ENCODE data around the gene PRTFDC1.
"Not testable (repeated sequence)": the region's sequence is repeated elsewhere in the genome, so short reads cannot be mapped to it uniquely, and the experiment has no call there.

Gene PRTFDC1

GRCh38 chr10:24869354-24870015, 82.9 kb downstream of the PRTFDC1 start:
- DNase-seq = no peak

DNA sequence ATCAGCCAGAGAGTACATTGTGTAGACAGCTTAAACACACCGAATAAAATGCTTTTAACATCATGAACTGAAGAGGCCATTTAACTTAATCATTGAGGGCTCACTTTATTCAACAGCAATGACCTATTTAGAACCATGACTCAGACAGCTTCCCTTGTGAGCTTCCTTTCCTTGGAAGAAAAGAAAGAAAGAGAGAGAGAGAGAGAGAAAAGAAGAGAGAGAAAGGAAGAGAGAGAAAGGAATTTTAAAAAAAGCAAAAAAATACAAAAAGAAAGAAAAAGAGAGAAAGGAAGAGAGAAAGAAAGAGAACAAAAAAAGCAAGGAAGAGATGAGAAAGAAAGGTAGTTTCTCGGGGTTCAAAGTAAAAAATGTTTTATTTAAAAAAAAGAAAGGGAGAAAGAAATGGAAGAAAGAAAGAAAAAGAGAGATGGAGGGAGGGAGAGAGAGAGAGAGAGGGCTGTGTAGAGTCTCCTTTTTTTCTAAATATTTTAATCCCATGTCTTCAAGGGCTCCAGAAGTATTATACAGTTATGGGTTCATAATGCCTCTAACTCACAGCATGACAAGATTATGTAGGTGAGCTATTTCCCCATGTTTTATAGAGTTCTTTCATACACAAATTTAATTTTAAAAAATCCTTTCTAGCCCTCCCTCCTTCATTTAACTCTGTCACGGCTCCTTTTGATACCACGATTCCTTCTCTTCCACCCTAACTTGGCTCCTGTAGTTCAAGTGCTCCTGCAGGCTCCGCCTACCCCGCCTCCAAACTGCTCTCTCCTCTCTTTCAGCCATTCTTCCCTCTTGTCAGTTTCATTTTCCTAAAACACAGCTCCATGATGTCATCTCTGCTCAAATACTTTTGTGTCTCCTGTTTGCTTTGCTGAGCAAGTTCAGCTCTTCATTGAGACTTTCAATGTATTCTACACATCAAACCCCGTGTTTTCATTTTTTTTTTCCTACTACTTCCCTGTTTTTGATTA, 85.5 kb downstream of the PRTFDC1 start:
- DNase-seq = no peak

DNA sequence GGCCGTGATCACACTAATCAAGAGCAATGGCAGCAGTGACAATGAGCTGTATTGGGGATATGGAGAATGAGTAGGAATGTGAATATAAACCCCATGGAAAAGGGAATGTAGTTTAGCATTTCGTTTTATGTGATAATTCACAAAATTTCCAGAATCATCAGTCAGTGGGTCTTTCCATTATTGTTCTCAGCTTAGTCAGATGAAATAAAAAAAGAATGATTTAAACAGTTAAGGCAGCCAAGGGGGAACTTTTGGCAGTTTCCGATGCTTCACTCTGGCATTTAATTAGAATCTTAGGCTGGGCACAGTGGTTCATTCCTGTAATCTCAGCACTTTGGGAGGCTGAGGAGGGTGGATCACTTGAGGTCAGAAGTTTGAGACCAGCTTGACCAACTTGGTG, 86.6 kb downstream of the PRTFDC1 start:
- no peak for DNase-seq

DNA sequence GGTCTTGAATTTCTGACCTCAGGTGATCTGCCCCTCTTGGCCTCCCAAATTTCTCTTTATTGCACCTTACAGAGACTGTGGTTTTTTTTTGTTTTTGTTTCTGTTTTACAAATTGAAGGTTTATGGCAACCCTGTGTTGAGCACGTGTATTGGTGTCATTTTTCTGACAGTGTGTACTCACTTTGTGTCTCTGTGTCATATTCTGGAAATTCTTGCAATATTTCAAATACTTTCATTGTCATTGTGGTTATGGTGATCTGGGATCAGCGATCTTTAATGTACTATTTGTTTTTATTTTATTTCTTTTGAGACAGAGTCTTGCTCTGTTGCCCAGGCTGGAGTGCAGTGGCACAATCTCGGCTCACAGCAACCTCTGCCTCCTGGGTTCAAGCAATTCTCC, 89.8 kb downstream of the PRTFDC1 start:
- DNase-seq = no peak

GRCh38 chr10:24858288-24859270, 93.8 kb downstream of the PRTFDC1 start:
- no peak for DNase-seq

DNA sequence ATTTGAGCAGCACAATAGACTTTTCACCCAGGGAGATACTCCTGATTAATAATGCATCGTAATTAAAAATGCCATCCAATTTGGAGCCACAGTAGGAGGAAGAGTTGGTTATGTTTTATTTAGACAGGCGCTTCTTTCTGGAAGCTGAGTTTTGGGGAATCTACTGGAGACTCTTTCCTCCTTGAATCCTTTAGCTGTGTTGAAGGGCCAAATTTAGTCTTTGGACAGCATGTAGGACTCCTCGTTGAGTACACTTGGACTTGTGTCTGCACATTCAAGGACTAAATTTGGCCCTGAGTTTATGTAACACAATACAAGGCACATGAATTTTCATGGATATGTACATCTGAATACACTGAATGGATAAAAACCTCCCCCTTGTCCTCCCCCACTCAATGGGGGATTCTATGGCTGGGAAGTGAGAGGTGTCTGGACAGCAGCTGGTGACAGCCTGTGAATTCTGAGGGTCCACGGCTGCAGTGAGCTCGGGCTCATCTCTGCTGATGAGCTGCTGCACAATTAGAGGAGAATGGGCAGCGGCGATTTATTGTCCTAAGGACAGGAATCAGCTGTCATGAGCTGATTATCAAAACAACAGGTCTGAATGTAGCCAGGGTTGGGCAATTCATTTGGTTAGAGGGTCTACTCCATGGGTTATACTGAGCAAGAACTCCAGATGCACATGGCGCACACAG, 95.2 kb downstream of the PRTFDC1 start:
- no peak for DNase-seq

GRCh38 chr10:24854256-24854655, 98.2 kb downstream of the PRTFDC1 start:
- no peak for DNase-seq

DNA sequence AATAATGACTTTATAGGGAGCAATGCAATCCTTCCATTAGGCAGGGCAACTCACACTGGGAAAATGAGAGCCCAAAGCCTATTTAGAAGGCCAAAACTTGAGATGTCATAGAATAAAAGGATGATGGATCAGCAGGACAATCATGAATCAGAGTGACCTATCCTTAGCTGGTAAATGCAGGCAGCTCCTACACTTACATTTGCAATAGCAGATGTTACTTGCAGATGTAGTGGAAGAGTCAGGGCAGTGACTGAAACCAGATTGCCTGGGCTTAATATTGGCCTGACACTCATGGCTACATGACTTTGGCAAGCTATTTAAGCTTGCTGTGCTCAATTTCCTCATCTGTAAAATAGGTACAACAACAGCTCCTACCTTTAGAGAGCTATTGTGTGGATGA, 98.7 kb downstream of the PRTFDC1 start:
- DNase-seq = no peak

DNA sequence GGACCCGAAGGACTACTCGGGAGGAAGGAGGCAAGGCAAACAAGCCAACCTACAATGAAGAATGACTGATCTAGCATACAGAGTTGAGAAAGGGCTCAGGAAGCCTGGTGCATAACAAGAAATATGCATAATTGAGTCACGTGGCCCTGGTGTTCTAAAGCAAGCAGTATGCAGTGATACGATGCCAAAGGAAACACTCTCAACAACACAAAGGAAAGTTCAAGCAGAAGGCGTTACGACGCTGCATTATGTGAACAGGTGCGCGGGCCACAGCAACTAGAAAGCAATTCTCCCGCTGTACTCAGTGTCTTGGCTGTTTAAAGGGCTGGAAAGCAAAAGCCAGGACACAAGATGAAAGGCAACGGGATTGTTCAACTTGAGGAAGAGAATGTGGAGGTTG, 100.8 kb downstream of the PRTFDC1 start:
- no peak for DNase-seq

GRCh38 chr10:24850727-24851296, 101.6 kb downstream of the PRTFDC1 start:
- no peak for DNase-seq

GRCh38 chr10:24849501-24850299, 102.7 kb downstream of the PRTFDC1 start:
- no peak for DNase-seq

- no peak for DNase-seq
These were observed 103.4 kb downstream of the PRTFDC1 start for GRCh38 chr10:24849051-24849450.

- DNase-seq = no peak
These were observed 104.2 kb downstream of the PRTFDC1 start for GRCh38 chr10:24848195-24848594.

DNA sequence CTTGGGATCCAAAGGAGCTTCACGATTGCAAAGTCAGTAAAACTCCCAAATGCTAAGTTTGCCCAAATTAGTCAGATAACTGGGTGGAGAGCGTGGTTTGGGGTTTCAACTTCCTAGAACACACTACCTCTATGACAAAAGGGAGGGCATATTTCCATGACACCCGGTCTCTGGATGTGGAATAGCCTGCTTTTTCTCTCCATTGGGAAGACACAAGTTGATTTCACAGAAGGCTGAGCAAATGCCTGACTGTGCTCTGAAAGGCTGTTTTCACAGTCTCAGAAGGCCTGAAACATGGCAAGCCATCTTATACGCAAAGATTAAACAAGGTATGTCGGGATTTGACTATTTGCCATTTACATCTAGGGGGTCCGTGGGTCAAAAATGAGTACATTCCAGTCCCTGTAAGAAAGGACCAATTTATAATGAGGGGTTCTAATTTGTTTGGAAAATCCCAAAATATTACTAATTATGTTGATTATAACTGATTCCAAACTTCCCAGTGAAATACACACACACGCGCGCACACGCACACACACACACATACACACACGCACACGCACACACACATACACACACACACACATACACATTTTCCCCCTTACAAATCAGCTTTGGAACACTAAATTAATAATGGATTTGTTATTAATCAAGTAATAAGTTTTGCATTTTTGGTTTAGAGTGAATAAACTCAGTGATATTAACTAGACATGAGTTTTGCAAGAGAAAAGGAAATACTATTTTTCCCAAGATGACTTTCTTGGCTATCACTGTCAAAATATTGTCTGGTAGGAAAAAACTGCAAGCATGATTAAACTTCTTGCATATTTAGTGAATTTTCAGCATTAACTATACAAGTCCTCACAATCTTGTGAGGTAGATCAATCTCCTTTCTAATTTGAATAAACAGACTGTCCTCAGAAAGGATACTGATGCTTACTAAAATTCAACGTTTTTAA, 105.0 kb downstream of the PRTFDC1 start:
- DNase-seq = no peak

DNA sequence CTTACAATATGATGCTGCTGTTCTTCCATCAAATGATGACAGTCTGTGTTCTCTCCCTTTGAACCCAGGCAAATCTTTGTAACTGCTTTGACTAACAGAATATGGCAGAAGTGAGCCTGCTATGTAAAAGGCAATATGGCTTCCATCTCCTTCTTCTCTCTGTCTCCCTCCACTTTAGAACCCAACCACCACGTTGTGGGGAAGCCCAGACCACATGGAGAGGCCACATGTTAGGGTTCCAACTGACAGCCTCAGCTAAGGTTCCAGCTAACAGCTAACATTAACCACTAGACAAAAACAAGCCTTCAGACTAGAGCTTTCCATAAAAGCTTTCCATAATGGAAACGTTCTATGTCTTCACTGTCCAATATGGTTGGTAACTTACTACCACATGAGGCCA, 107.7 kb downstream of the PRTFDC1 start:
- no peak for DNase-seq

DNA sequence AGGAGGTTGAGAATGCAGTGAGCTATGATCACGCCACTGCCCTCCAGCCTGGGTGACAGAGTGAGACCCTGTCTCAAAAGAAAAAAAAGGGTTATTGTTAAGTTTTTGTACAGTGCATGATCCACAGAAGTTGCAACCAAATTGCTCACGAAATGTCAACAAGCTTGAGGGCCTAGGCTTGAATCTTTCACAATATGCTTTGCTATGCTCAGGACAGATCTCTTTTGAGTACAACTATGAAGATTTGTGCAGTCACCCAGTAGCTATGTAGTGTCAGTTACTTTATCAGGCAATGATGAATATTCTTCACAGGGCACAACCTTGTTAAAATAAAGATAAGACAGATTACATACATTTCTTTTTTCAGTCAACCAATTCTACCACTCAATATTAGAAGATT, 109.2 kb downstream of the PRTFDC1 start:
- no peak for DNase-seq

- no peak for DNase-seq
These were observed 109.5 kb downstream of the PRTFDC1 start for GRCh38 chr10:24842856-24843255.

DNA sequence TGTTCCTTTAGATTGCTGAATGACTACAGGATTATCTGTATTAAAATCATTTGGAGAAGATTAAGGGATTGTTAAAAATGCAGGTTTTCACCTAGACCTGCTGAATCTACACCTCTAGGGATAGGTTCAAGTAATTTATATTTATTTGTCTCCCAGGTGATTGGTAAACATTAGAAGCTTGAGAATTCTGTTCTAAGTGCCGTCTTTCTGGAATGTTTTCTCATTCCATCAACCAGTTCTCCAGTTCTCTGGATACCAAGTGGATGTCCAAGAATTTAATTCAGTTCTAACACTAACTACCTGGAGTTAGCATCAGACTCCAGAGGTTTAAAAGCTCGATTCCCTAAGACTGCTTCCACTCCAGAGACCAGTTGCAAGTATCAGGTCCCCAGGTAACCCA, 110.9 kb downstream of the PRTFDC1 start:
- no peak for DNase-seq

DNA sequence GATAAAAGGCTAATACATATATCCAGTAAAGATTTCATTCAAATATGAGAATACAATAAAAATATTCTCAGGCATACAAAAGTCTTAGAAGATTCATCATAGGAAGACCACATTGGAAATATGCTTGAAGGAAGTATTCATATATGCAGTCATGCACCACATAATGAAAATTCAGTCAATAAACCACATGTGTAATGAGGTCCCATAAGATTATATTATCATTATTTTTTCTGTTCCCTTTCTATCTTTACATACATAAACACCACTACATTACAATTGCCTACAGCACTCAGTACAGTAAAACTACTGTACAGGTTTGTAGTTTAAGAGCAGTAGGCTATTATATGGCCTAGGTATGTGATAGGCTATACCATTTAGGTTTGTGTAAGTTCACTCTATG, 111.6 kb downstream of the PRTFDC1 start:
- no peak for DNase-seq

- DNase-seq = not testable (repeated sequence)
These were observed 114.6 kb downstream of the PRTFDC1 start for GRCh38 chr10:24837781-24838180.

Measured in activated naive CD4-positive, alpha-beta T cell treated with Interleukin-2 at 50 U/mL for 16 hours (primary cell).